GM12878 (cell line): Measurements from ENCODE around the gene MYO15B. TPM values are rescaled to one million over a fixed set of nuclear protein-coding genes. Genes with fewer than 3 reads are reported as not detected.

Experiments used
- ATAC-seq: fragments of 200-7000 bp; cut with Tn5 transposase; 3 replicates; pipeline ENCODE4 v1.9.1; 2020; ENCODE audit warnings: mild to moderate bottlenecking, moderate library complexity
- BruUV-seq: library from RNA; stranded (reverse); fragments of 400-500 nt; replicated peaks from 2 replicates; lab custom pipeline; 2021; lab: Mats Ljungman, UMichigan
- CTCF ChIA-PET: fragments of 300-600 bp; sonication (Branson Sonifier 250); formaldehyde crosslinking; extraction: SDS; loops from one replicate; lab custom pipeline; 2021; ENCODE audit warnings: inconsistent platforms; lab: Yijun Ruan, JAX
- POLR2A ChIA-PET: fragments of 350-600 bp; formaldehyde crosslinking; extraction: SDS; loops from one replicate; lab custom pipeline; 2021; ENCODE audit warnings: inconsistent platforms; lab: Charles Lee
- RAD21 ChIA-PET: fragments of 300-600 bp; sonication (Branson Sonifier 250); formaldehyde crosslinking; loops from one replicate; lab custom pipeline; 2023; ENCODE audit warnings: antibody characterized with exemption; ENCODE audit not compliant: unreplicated experiment; lab: Charles Lee
- SMC1A ChIA-PET: fragments of 300-600 bp; sonication (Branson Sonifier 250); formaldehyde crosslinking; loops from one replicate; lab custom pipeline; 2023; ENCODE audit not compliant: unreplicated experiment, uncharacterized antibody; lab: Charles Lee
- DNase-seq: peaks from one replicate; pipeline ENCODE4 v3.0.0-alpha.2; 2011; ENCODE audit warnings: low read depth, low spot score
- FAIRE-seq: peaks from 3 replicates; lab custom pipeline; 2011; peaks lifted over from hg19 to GRCh38; lab: Jason Lieb, UNC
- H2AFZ ChIP-seq: 2 replicates; pipeline ENCODE4 v1.6.0; 2011; ENCODE audit warnings: low read depth, low read length, control low read depth; ENCODE audit not compliant: control insufficient read depth
- H3K27ac ChIP-seq: 2 replicates; pipeline ENCODE4 v1.5.1; 2011; ENCODE audit warnings: control low read depth; ENCODE audit not compliant: control insufficient read depth, insufficient read depth
- H3K27me3 ChIP-seq, 2 experiments: replicated peaks in 1 of 2; 2 replicates each; pipeline versions ENCODE4 v1.6.0 to v1.6.1; 2011; ENCODE audit warnings: low read length in 1 of 2; ENCODE audit not compliant: control insufficient read depth in 2 of 2, insufficient read depth in 2 of 2
- H3K36me3 ChIP-seq, 2 experiments: 2 replicates each; pipeline ENCODE4 v1.5.1; 2011; ENCODE audit warnings: low read length in 1 of 2; ENCODE audit not compliant: control insufficient read depth in 2 of 2, insufficient read depth in 2 of 2
- H3K4me1 ChIP-seq: 2 replicates; pipeline ENCODE4 v1.6.1; 2011; ENCODE audit warnings: mild to moderate bottlenecking, low read length, moderate library complexity, mixed read lengths; ENCODE audit not compliant: control insufficient read depth, insufficient read depth
- H3K4me2 ChIP-seq: 2 replicates; pipeline ENCODE4 v1.6.0; 2011; ENCODE audit warnings: control low read depth; ENCODE audit not compliant: control insufficient read depth, insufficient read depth
- H3K4me3 ChIP-seq: fragments of 200-600 bp; sonication (generic); 2 replicates; pipeline ENCODE4 v1.5.1; 2016
- H3K79me2 ChIP-seq: 2 replicates; pipeline ENCODE4 v1.6.0; 2011; ENCODE audit warnings: low read length; ENCODE audit not compliant: control insufficient read depth, insufficient read depth
- H3K9ac ChIP-seq: 2 replicates; pipeline ENCODE4 v1.8.0; 2011; ENCODE audit warnings: low read length, control low read depth, mixed read lengths; ENCODE audit not compliant: control insufficient read depth, insufficient read depth
- H3K9me3 ChIP-seq: replicated peaks from 3 replicates; pipeline ENCODE4 v1.5.1; 2011; ENCODE audit warnings: mild to moderate bottlenecking, low read length; ENCODE audit not compliant: control insufficient read depth, insufficient read depth
- H4K20me1 ChIP-seq: 2 replicates; pipeline ENCODE4 v1.6.0; 2011; ENCODE audit not compliant: control insufficient read depth, insufficient read depth
- ASH2L ChIP-seq: fragments of 300-600, 200-600 bp; sonication (generic); IDR thresholded peaks from 2 replicates; pipeline ENCODE4 v1.6.1; 2017; ENCODE audit warnings: low read depth, mild to moderate bottlenecking, borderline replicate concordance
- BCLAF1 ChIP-seq: fragments of 450-650 bp; IDR thresholded peaks from 2 replicates; pipeline ENCODE4 v1.6.1; 2017; ENCODE audit warnings: antibody characterized with exemption, mild to moderate bottlenecking, moderate library complexity
- E2F4 ChIP-seq: IDR thresholded peaks from 2 replicates; pipeline ENCODE4 v1.6.1; 2012; ENCODE audit warnings: low read depth, low read length, improper control_type of control experiment
- MAX ChIP-seq: IDR thresholded peaks from 2 replicates; pipeline ENCODE4 v1.6.1; 2012; ENCODE audit warnings: low read depth, low read length, improper control_type of control experiment
- MTA2 ChIP-seq: fragments of 450-650 bp; IDR thresholded peaks from 2 replicates; pipeline ENCODE4 v1.6.1; 2016; ENCODE audit warnings: low read depth, mild to moderate bottlenecking, moderate library complexity
- MXI1 ChIP-seq: fragments of 150-350 bp; IDR thresholded peaks from 2 replicates; pipeline ENCODE4 v1.6.1; 2011; ENCODE audit warnings: low read depth, mild to moderate bottlenecking, inconsistent platforms, low read length, improper control_type of control experiment
- NBN ChIP-seq: fragments of 450-650 bp; IDR thresholded peaks from 2 replicates; pipeline ENCODE4 v1.6.1; 2016
- NFYB ChIP-seq: IDR thresholded peaks from 2 replicates; pipeline ENCODE4 v1.6.1; 2011; ENCODE audit warnings: low read depth, mild to moderate bottlenecking, low read length, improper control_type of control experiment, moderate library complexity; ENCODE audit not compliant: insufficient read depth
- RELA ChIP-seq: fragments of 450-650 bp; IDR thresholded peaks from 2 replicates; pipeline ENCODE4 v1.8.0; 2014; ENCODE audit warnings: borderline replicate concordance; ENCODE audit not compliant: partially characterized antibody
- SMC3 ChIP-seq: IDR thresholded peaks from 2 replicates; pipeline ENCODE4 v1.6.1; 2011; ENCODE audit warnings: low read length, improper control_type of control experiment, borderline replicate concordance
- SPI1 ChIP-seq: IDR thresholded peaks from 2 replicates; pipeline ENCODE4 v1.6.1; 2011; ENCODE audit warnings: low read depth, mild to moderate bottlenecking, low read length, moderate library complexity, borderline replicate concordance; ENCODE audit not compliant: insufficient read depth
- ZNF217 ChIP-seq: fragments of 450-650 bp; IDR thresholded peaks from 2 replicates; pipeline ENCODE4 v1.6.1; 2017; ENCODE audit warnings: antibody characterized with exemption, mild to moderate bottlenecking
- ZNF592 ChIP-seq: fragments of 450-650 bp; IDR thresholded peaks from 2 replicates; pipeline ENCODE4 v1.6.1; 2017; ENCODE audit warnings: mild to moderate bottlenecking, moderate library complexity
- WGBS: methylation state at CpG from one replicate; pipeline ENCODE4 v1.1.6; 2016; ENCODE audit warnings: low lambda C conversion rate; ENCODE audit not compliant: insufficient replicate concordance, insufficient coverage; ENCODE audit errors: missing lambda C conversion rate; 5-methylcytosine and 5-hydroxymethylcytosine counted together
- in situ Hi-C: fragments of 300-500 bp; cut with MboI; formaldehyde crosslinking; loops from 9 replicates; pipeline ENCODE4 v1.14.3; 2018; ENCODE audit warnings: mixed read lengths
- intact Hi-C: fragments of 100-400 bp; cut with micrococcal nuclease; formaldehyde crosslinking; loops from one replicate; pipeline ENCODE4 v1.14.2; 2022; ENCODE audit not compliant: unreplicated experiment
- polyA plus RNA-seq, 11 experiments: library from polyadenylated mRNA; depleted of rRNA in 4 of 11; unstranded in 6 of 11; stranded (reverse) in 5 of 11; fragments of >200 nt; fragmentation: Nextera tagmentation in 4 of 11; fragmentation: Illumina TruSeq in 1 of 11; extraction: Ambion mirVana in 4 of 11; extraction: Trizol in 1 of 11; gene quantifications; 1 replicate in 1 of 11; 2 replicates in 10 of 11; pipeline versions ENCODE4 v1.2.1 to v1.2.3, GENCODE V29; 2011 to 2016; ENCODE audit warnings: inconsistent platforms in 2 of 11, missing spikeins in 2 of 11, low read depth in 1 of 11
- total RNA-seq, 4 experiments: library from RNA; depleted of rRNA in 3 of 4; stranded (reverse); fragments of >200 nt in 3 of 4; fragmentation: Illumina TruSeq in 1 of 4; extraction: Trizol in 1 of 4; gene quantifications; 2 replicates each; pipeline versions ENCODE4 v1.2.1 to v1.2.3, GENCODE V29; 2013 to 2021

The MYO15B gene
- total and polyA plus RNA-seq, 10 of the 15 experiments (the other 5 are each of a cell fraction or from before 2014, with no cell fraction given): 0.67 to 15.4 (median 2.3) TPM; not detected in 1

- Histone ChIP-seq H2AFZ (no peak overlapping the region), H3K9ac (no peak overlapping the region), H4K20me1 (no peaks in the 10 kb centered on the region), H3K79me2 (no peaks in the 10 kb centered on the region), H3K36me3 (no peaks in the 10 kb centered on the region), H3K4me2 (no peak overlapping the region), H3K9me3 (no peaks in the 10 kb centered on the region), H3K27ac (no peak overlapping the region), H3K4me1 (no peaks in the 10 kb centered on the region), H3K4me3 (no peak overlapping the region), H3K27me3 (no peaks in the 10 kb centered on the region)
- no TSS peak for BruUV-seq
- 80% methylated on average over 14 of the region's 15 CpGs for WGBS
- ChIA-PET SMC1A (interaction anchor here (1.4 kb wide), 1 partner anchor 10 kb away, joined by 3 read pairs; the partner anchor contains the start of gene SMIM5), RAD21 (no interaction called here), CTCF (interaction anchor here (0.9 to 2.0 kb wide), 2 partner anchors 9 to 125 kb away, joined by 3 to 11 read pairs; no protein-coding TSS in a partner anchor), POLR2A (no interaction called here)
- intact Hi-C loops (no loop called here), in situ Hi-C loops (no loop called here)
- no peak for DNase-seq
- ATAC-seq: no peak
- FAIRE-seq: no peak
- TF ChIP-seq MAX (no peak), ZNF592 (no peak), NBN (no peak), ASH2L (no peak), RELA (no peak), MTA2 (no peak), MXI1 (no peak), ZNF217 (no peak), SPI1 (no peak), E2F4 (no peak), BCLAF1 (no peak), SMC3 (no peak), NFYB (no peak)
These were observed 35.2 kb downstream of the MYO15B start for GRCh38 chr17:75622771-75623273.
